Measurements from ENCODE around the gene CC2D2A.

CC2D2A gene

DNA sequence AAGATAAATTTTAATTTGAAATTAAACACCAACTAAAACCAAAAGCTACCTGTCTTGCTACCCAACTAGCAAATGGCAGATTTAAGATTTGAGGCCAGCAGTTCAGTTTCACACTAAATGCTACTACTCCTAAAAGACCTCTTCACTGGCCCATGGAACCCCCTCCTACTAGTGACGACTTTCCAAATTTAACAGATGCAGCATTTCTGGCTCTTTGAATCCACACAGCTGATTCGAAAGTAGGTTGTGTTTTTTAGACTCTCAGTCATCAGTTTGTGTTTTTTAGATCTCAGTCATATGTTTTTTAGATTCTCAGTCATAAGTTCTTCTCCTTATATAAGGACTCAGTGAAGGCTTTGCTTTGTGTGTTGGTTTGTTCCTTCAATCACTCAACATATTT, 11.1 kb upstream of the CC2D2A start:
- no peak overlapping the region for H3K4me3 ChIP-seq (ENCODE audit: severe bottlenecking)
- no peaks in the 10 kb centered on the region for H3K9me3 ChIP-seq (ENCODE audit: severe bottlenecking)
- H3K27me3 ChIP-seq (ENCODE audit: insufficient read depth, poor library complexity, severe bottlenecking) = no peaks in the 10 kb centered on the region
- TF ChIP-seq, protein P1, sequence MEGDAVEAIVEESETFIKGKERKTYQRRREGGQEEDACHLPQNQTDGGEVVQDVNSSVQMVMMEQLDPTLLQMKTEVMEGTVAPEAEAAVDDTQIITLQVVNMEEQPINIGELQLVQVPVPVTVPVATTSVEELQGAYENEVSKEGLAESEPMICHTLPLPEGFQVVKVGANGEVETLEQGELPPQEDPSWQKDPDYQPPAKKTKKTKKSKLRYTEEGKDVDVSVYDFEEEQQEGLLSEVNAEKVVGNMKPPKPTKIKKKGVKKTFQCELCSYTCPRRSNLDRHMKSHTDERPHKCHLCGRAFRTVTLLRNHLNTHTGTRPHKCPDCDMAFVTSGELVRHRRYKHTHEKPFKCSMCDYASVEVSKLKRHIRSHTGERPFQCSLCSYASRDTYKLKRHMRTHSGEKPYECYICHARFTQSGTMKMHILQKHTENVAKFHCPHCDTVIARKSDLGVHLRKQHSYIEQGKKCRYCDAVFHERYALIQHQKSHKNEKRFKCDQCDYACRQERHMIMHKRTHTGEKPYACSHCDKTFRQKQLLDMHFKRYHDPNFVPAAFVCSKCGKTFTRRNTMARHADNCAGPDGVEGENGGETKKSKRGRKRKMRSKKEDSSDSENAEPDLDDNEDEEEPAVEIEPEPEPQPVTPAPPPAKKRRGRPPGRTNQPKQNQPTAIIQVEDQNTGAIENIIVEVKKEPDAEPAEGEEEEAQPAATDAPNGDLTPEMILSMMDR (IDR thresholded peaks at IDR 0.05; ENCODE audit: poor library complexity, severe bottlenecking) = no peak
- no peaks in the 10 kb centered on the region for H3K4me1 ChIP-seq (ENCODE audit: insufficient read depth, poor library complexity, severe bottlenecking)
- no peak overlapping the region for H3K27ac ChIP-seq (ENCODE audit: poor library complexity, severe bottlenecking)
- DNase-seq (ENCODE audit: low spot score) (no peak), ATAC-seq (ENCODE audit: low read depth) (no peak)
- no peaks in the 10 kb centered on the region for H3K36me3 ChIP-seq (ENCODE audit: low read depth)

DNA sequence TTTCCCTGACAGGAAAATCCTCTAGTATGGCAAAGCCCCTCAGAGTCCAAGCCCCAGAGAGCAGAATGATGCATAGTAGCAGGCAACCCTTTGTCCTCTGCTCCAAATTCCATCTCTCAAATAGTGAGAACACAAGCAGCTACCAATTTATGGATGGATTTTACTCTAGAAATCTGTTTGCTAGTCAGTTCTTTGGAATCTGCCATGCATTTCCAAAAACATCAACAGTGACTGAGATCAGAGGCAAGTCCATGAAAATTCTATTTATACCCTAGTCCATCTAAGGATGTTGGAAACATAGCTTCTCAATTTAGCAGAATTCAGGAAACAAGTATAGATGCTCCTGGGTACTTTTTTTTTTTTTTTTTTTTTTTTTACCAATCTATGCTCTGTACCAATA, 10.0 kb upstream of the CC2D2A start:
- Histone ChIP-seq H3K27me3 (ENCODE audit: insufficient read depth, poor library complexity, severe bottlenecking) (no peaks in the 10 kb centered on the region), H3K36me3 (ENCODE audit: low read depth) (no peaks in the 10 kb centered on the region), H3K4me3 (ENCODE audit: severe bottlenecking) (no peak overlapping the region), H3K9me3 (ENCODE audit: severe bottlenecking) (no peaks in the 10 kb centered on the region), H3K27ac (ENCODE audit: poor library complexity, severe bottlenecking) (no peak overlapping the region), H3K4me1 (ENCODE audit: insufficient read depth, poor library complexity, severe bottlenecking) (no peaks in the 10 kb centered on the region)
- ATAC-seq (ENCODE audit: low read depth) (no peak), DNase-seq (ENCODE audit: low spot score) (no peak)
- TF ChIP-seq, protein P1 (IDR thresholded peaks at IDR 0.05; ENCODE audit: poor library complexity, severe bottlenecking) = no peak

DNA sequence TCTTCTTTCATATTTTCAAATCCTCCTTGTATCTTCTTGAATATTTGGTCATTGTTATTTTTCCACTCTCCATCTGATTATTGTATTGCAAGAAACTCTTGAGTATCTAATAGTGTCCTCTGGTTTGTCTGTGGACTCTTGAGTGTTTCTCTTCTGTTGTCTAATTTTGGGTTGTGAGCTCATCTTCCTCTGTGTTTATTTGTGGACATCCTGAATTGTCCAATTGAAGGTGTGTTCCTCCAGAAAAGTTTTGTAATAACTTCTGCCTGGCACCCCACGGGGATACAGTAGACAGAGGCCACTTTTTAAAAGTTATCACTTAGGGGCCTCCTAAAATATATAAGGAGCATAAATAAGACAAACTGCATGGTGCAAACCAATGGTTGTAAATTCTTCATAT, 3.1 kb upstream of the CC2D2A start:
- Histone ChIP-seq H3K4me1 (ENCODE audit: insufficient read depth, poor library complexity, severe bottlenecking) (no peaks in the 10 kb centered on the region), H3K27me3 (ENCODE audit: insufficient read depth, poor library complexity, severe bottlenecking) (no peaks in the 10 kb centered on the region), H3K4me3 (ENCODE audit: severe bottlenecking) (no peak overlapping the region), H3K27ac (ENCODE audit: poor library complexity, severe bottlenecking) (no peak overlapping the region), H3K9me3 (ENCODE audit: severe bottlenecking) (no peaks in the 10 kb centered on the region), H3K36me3 (ENCODE audit: low read depth) (no peaks in the 10 kb centered on the region)
- TF ChIP-seq, protein P1 (IDR thresholded peaks at IDR 0.05; ENCODE audit: poor library complexity, severe bottlenecking) = no peak
- ATAC-seq (ENCODE audit: low read depth) (no peak), DNase-seq (ENCODE audit: low spot score) (no peak)

DNA sequence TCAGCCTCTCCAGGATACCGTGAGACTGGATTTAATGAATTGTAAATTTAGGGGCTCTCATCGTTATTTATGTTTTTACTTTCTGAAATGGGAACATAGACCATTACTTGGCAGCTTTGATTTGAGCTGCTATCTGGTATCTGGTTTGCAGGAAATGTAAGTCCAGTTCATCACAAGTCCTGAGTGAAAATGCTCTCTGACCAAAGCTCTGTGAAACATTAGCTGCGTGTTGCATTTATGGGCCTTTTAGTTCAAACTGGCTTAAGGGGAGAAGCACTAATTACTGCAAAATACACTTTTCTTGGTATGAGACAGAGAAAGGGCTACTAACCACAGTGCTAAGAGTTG, 420 bp downstream of the CC2D2A start:
- DNase-seq (ENCODE audit: low spot score) (no peak), ATAC-seq (ENCODE audit: low read depth) (no peak)
- no peak overlapping the region for H3K27ac ChIP-seq (ENCODE audit: poor library complexity, severe bottlenecking)
- H3K36me3 ChIP-seq (ENCODE audit: low read depth) = no peaks in the 10 kb centered on the region
- TF ChIP-seq, protein P1 (IDR thresholded peaks at IDR 0.05; ENCODE audit: poor library complexity, severe bottlenecking) = no peak
- H3K27me3 ChIP-seq (ENCODE audit: insufficient read depth, poor library complexity, severe bottlenecking) = no peaks in the 10 kb centered on the region
- H3K4me1 ChIP-seq (ENCODE audit: insufficient read depth, poor library complexity, severe bottlenecking) = no peaks in the 10 kb centered on the region
- peak overlapping the region; percentile 13 for H3K4me3 ChIP-seq (ENCODE audit: severe bottlenecking)
- H3K9me3 ChIP-seq (ENCODE audit: severe bottlenecking) = no peaks in the 10 kb centered on the region

DNA sequence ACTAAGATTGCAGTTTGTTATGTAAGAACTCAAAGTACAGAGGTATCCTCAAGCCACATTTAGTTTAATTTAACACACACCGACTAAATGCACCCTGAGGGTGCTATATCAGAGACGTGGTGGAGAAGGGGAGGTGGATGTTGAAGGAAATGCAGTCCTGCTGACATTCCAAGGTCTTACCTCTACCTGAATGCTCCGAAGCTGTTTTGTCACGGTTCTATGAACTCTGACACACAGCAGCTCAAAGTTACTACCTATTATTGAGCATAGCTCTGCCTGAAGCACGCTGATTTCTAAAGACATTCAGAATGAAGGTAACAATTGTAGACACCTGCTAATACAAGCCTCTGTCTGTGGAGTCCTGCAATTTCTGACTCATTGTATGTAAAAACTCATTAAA, 6.7 kb downstream of the CC2D2A start:
- Histone ChIP-seq H3K4me3 (ENCODE audit: severe bottlenecking) (no peak overlapping the region), H3K4me1 (ENCODE audit: insufficient read depth, poor library complexity, severe bottlenecking) (no peaks in the 10 kb centered on the region), H3K27ac (ENCODE audit: poor library complexity, severe bottlenecking) (no peak overlapping the region), H3K9me3 (ENCODE audit: severe bottlenecking) (no peaks in the 10 kb centered on the region), H3K36me3 (ENCODE audit: low read depth) (peaks cover 3% of the 10 kb centered on the region), H3K27me3 (ENCODE audit: insufficient read depth, poor library complexity, severe bottlenecking) (no peaks in the 10 kb centered on the region)
- TF ChIP-seq, protein P1 (IDR thresholded peaks at IDR 0.05; ENCODE audit: poor library complexity, severe bottlenecking) = no peak
- DNase-seq (ENCODE audit: low spot score) (no peak), ATAC-seq (ENCODE audit: low read depth) (no peak)

All from RWPE2 (cell line).